NB4 (cell line): ENCODE results near the gene UTS2B.
"Not testable (repeated sequence)": the region's sequence is repeated elsewhere in the genome, so short reads cannot be mapped to it uniquely, and the experiment has no call there.

Experiments
- DNase-seq: peaks from one replicate; pipeline ENCODE4 v3.0.0; 2010; ENCODE audit warnings: low read depth
- H3K4me3 ChIP-seq: one replicate; pipeline ENCODE4 v1.5.1; 2011; ENCODE audit warnings: mild to moderate bottlenecking, low read depth, low read length, moderate library complexity
- MYC ChIP-seq: IDR thresholded peaks from 2 replicates; pipeline ENCODE4 v1.6.1; 2011; ENCODE audit warnings: low read depth, low read length
- POLR2A ChIP-seq: IDR thresholded peaks from 2 replicates; pipeline ENCODE4 v1.6.1; 2011; ENCODE audit warnings: mild to moderate bottlenecking; ENCODE audit not compliant: insufficient read length; ENCODE audit errors: extremely low read depth
- TF ChIP-seq, protein P1 (sequence below): IDR thresholded peaks from 2 replicates; pipeline ENCODE4 v1.6.1; 2011; ENCODE audit warnings: low read depth, low read length
- TF ChIP-seq, protein P2 (sequence below): IDR thresholded peaks from one replicate; pipeline ENCODE4 v1.5.1; 2012; ENCODE audit warnings: low read depth, low read length

Gene UTS2B

DNA sequence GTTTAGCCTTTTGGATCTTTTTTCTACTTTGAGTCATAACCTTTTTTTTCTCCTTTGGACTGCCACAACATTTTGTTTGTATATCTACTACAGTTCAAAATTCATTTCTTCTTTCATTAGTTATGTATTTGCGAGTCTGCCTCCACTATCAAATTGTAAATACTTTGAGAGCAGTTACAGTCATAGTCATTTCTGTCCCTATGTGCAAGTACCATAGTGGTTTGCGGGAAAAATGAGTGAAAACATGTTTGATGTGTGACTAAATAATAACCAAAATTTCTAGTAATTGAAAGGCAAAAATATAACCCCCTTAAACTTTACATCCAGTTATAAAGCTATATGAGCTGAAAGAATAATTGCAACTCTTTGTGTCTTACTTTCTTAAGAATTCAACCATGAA is 46.9 kb downstream of the UTS2B start:
- no peak overlapping the region for H3K4me3 ChIP-seq
- TF ChIP-seq MYC (no peak), POLR2A (no peak)
- TF ChIP-seq, protein P1, sequence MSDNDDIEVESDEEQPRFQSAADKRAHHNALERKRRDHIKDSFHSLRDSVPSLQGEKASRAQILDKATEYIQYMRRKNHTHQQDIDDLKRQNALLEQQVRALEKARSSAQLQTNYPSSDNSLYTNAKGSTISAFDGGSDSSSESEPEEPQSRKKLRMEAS = no peak
- TF ChIP-seq, protein P2, sequence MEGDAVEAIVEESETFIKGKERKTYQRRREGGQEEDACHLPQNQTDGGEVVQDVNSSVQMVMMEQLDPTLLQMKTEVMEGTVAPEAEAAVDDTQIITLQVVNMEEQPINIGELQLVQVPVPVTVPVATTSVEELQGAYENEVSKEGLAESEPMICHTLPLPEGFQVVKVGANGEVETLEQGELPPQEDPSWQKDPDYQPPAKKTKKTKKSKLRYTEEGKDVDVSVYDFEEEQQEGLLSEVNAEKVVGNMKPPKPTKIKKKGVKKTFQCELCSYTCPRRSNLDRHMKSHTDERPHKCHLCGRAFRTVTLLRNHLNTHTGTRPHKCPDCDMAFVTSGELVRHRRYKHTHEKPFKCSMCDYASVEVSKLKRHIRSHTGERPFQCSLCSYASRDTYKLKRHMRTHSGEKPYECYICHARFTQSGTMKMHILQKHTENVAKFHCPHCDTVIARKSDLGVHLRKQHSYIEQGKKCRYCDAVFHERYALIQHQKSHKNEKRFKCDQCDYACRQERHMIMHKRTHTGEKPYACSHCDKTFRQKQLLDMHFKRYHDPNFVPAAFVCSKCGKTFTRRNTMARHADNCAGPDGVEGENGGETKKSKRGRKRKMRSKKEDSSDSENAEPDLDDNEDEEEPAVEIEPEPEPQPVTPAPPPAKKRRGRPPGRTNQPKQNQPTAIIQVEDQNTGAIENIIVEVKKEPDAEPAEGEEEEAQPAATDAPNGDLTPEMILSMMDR = no peak
- DNase-seq = no peak

DNA sequence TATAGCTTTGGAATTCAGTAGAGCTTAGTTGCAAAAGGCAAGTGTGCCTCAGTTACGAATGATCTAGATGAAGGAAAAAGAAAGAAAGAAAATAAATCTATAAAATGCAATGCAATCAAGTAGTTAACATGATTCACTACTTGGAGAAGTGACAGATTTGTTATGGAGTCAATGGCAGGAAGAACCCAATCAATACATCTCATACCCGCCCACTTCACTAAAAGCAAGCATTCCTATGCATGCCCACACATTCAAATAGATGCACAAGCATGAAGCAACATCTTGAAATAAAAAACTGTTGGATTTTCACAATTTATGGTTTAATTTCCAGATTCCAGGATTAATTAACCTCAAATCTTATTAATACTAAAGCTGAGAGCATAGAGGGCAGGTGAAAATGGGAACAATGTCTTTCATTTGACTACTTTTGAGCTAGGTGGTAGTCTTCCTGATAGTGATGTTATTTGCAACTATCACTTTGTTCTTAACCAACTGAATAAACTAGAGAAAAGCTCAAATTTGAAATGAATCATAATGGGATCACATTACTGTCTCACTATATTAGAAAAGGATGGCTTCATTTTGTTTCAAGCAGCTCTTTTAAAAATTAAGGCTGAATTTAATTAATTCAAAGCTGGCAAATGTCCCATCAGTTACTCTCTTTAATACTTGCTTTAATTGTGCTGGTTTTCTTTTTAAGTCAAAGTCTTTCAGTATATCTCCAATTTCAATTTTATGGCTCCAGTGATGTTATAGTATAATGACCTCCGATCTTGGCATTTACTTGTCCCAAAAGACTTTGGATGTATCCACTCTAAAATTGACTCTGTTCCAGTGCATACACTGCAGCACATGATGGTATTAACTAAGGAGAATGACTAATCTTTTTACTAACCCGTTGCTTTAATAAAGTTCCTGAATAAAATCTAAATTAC is 47.8 kb downstream of the UTS2B start:
- no peak overlapping the region for H3K4me3 ChIP-seq
- DNase-seq = no peak
- TF ChIP-seq MYC = no peak
- TF ChIP-seq, protein P2 = no peak
- no peak for TF ChIP-seq POLR2A
- TF ChIP-seq, protein P1 = no peak

DNA sequence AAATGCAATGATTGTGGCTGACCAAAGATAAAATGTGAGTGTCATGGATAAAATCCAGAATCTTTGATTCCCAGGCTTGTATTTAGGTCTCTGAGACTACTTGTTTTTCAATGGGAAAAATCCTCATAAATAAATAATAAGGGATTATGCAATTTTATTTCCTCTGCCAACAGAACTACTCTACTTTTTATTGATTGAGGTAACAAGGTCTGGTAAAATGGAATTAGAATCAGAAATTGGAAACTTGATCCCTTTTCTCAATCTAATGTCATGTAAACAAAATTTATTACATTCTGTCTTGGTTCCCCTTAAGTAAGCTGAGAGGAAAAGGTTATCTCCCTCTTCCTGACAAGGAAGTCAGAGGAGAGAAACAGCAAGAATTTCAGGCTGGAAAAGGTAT is 49.4 kb downstream of the UTS2B start:
- no peak overlapping the region for H3K4me3 ChIP-seq
- no peak for TF ChIP-seq MYC
- TF ChIP-seq, protein P2 = no peak
- TF ChIP-seq, protein P1 = no peak

DNA sequence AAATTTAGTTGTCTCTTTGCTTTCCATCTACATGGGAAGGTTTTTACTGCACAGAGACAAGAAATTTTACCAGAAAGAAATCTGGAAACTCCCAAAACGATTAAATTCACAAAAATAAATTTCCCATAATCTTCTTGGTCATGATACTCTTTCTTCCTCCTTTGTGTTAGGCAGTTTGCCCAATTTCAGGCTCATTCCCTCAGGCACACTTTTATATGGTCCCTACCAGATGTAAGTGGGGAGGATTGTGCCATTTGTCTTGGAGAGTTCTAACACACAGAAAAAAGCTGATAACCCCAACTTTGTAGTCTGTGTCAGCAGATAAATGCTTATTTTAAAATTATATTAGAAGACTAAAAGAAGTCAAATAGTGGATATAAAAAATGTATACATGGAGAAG is 50.2 kb downstream of the UTS2B start:
- DNase-seq = no peak
- H3K4me3 ChIP-seq = no peak overlapping the region

More for the DNA sequence above, 49.4 kb downstream of the UTS2B start:
- no peak for DNase-seq

DNA sequence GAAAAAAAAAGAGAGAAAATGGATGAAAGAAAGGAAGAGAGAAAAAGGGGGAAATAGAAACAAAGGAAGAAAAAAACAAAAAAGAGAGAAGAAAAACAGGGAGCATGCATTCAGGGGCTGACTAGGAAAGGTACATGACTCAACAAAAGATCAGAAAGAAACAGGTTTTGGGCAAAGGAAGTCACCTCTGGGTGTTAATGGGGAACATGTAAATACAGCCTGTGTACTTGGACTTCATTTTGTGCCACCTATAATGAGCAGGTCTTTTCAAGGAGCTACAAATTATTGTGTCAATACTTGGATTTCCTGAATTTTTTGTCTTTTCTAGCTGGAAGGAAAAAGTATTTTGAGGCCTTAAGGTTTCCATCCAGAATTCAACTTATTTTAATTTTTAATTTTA is 54.6 kb downstream of the UTS2B start:
- TF ChIP-seq POLR2A (no peak), MYC (no peak)
- TF ChIP-seq, protein P1 = no peak
- TF ChIP-seq, protein P2 = no peak
- DNase-seq = no peak
- H3K4me3 ChIP-seq = no peak overlapping the region

More for the DNA sequence above, 50.2 kb downstream of the UTS2B start:
- TF ChIP-seq, protein P2 = no peak
- TF ChIP-seq POLR2A = no peak
- TF ChIP-seq MYC = no peak
- TF ChIP-seq, protein P1 = no peak

DNA sequence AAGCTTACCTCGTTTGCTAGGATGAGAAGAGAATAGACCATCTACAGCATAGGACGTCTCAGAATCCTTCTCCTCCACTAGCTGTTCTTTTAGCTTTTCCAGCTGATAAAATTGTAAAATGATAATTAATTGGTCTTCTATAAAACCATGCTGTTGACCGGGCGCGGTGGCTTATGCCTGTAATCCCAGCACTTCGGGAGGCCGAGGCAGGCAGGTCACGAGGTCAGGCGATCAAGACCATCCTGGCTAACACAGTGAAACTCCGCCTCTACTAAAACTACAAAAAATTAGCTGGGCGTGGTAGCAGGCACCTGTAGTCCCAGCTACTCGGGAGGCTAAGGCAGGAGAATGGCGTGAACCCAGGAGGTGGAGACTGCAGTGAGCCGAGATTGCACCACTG is 55.1 kb downstream of the UTS2B start:
- not testable (repeated sequence) for DNase-seq, H3K4me3 ChIP-seq
